GM18868 (cell line): ENCODE data around the gene KCNT2.

Experiments
- ATAC-seq: cut with Tn5 transposase; IDR thresholded peaks from one replicate; pipeline ENCODE4 v1.9.1; 2021; ENCODE audit warnings: mild to moderate bottlenecking, moderate library complexity; ENCODE audit not compliant: unreplicated experiment

KCNT2 gene

GRCh38 chr1:196229546-196229945, 378.7 kb downstream of the KCNT2 start:
- ATAC-seq: no peak

DNA sequence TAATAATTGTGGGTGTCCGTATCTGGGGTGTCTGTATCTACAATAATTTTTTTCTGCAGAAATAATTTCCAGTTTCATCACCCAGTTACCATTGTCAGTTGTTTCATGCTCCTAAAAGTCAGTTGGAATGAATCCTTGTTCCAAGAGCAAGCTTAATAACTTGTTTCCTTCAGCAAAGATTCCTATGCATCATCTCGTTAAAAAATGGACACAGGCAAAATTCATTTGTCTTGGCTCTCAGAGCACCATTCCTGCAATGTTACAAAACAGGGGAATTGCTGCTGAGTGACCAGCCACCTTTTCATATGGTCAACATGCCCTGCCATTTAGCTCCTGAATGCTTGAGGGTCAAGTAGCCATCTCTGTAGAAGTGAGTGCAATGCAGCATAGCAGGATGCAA, 393.4 kb downstream of the KCNT2 start:
- ATAC-seq: no peak

GRCh38 chr1:196209983-196210382, 398.3 kb downstream of the KCNT2 start:
- no peak for ATAC-seq

DNA sequence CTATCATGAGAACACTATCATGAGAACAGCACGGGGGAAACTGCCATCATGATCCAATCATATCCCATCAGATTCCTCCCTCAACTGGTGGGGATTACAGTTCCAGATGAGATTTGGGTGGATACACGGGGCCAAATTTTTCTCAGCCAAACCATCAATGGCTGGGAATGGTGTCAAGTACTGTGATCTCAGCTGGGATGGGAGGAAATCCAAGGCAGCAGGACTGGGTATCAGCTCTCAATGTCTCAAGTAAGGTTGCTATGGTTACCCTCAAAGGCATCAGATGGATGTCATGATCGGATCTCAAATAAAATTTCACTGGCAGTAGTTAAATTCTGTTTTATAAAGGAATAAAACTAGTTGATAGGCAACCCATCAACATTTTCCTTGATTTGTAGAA, 399.0 kb downstream of the KCNT2 start:
- no peak for ATAC-seq

DNA sequence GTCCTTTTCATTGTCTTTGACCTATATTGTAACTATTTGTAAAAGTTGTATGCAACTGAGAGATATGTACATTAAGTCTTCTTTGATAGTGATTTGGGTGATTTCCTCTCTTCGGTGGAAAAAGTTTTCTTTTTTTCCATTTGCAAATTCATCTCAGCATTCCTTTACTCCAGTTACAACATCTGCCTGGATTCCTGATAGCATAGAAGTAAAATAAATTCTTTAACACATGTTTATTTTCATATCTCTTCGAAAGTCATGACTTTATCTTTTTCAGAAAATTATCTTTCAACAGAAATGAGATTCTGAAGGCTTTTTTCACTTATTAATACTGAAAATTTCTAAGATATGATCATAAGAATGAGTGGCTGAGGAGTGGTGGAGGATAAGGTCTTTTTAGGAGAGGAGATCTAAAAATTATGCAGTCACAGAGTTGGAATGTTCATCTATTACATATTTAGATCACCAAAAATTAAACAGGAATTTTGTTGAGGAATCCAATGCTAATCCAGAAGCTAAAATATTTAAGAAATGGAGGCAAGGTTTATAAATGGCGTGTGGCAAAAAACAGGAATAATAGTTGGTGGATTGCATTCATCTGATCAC, 400.5 kb downstream of the KCNT2 start:
- no peak for ATAC-seq

DNA sequence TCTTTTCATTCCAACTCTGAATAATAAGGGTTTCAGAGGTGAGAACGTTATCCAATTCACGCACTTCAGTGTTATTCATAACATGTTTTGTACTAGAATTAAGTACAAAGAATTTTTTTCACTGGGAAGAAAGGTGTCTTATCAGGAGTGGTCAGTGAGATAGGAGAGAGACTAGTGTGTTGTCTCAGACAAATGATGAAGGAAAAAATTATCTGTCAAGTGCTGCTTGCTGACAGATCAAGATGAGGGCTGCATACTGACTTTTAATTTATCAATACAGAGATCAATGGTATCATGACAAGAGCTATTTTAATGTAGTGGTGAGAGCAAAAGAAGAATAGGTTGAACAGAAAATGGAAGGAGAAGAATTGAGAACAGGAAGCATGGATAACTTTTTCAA, 402.4 kb downstream of the KCNT2 start:
- ATAC-seq: no peak

- no peak for ATAC-seq
These were observed 411.8 kb downstream of the KCNT2 start for GRCh38 chr1:196196486-196196885.

GRCh38 chr1:196193896-196194559, 414.2 kb downstream of the KCNT2 start:
- ATAC-seq: no peak

- ATAC-seq: no peak
These were observed 424.3 kb downstream of the KCNT2 start for GRCh38 chr1:196183941-196184340.

GRCh38 chr1:196181594-196181878, 426.7 kb downstream of the KCNT2 start:
- no peak for ATAC-seq

DNA sequence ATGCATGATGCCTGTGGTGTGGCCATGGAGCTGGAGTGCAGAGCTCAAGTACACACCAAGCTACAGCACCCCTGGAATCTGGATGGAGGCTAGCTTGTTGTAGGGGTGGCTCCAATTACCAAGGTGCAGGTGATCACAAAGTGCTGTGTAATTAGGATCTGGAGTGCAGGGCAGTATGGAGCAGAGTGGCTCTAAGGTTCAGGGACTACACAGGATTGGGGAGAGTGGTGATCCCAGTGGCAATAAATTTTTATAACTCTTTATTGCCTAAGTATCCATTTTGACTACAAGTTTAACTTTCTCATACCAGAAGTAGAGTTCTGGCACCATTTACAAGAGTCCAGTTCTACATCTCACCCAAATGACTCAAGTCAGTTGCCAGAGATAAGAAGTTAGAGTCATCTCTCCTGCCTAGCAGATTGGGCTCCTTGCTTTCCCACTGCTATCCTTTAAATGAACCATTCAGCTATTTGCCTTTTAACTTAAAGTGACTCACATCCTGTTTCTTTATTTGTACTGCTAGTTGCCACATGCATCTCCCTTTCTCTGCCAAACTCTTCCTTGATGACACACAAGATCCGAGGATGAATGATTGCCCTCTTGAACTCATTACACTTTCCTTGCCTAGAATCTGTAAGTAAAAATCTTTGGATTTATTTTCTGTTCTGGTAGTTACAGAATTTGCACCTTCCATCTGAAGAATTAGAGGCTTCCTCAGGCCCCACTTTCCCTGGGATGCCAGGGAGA, 427.2 kb downstream of the KCNT2 start:
- ATAC-seq: no peak

DNA sequence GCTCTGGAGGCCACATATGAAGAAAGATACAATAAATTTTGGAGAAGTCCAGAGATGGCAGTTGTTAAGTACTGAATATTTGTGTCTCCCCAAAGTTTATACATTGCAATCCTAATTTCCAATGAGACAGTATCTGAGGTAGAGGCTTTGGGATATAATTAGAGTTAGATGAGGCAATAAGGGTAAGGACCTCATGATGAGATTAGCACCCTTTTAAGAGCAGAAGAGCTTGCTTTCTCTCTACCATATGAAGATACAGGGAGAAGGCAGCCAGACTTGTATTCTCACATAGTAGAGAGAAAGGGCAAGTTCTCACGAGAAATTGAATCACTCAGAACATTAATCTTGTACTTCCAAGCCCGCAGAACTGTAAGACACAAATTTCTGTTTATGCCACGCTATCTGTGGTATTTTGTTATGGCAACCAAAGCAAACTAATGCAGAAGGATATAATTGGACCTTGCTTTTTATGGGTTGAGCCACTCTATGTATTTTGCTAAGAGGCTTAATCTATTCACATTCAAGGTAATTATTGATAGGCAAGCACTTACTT, 430.1 kb downstream of the KCNT2 start:
- no peak for ATAC-seq
